ENCODE results near the gene NCF2. TPM values are rescaled to one million over a fixed set of nuclear protein-coding genes. Genes with fewer than 3 reads are reported as not detected.
A peak's percentile ranks its signal among the peaks of the same experiment; 100 is the strongest.

The NCF2 gene
- polyA plus RNA-seq (2013): 5.5 TPM

GRCh38 chr1:183590244-183591191, at the start of gene NCF2:
Gene NCF2 (minus strand): TSS chr1:183590459. CDS start chr1:183590329, 130 bp downstream.
- no peaks in the 10 kb centered on the region for H3K9me3 ChIP-seq (ENCODE audit: control extremely low read depth in 1 of 5, control insufficient read depth in 4 of 5, insufficient read depth in 2 of 5, low read depth in 1 of 5, low read length in 4 of 5)
- H3K4me1 ChIP-seq (ENCODE audit: control extremely low read depth in 1 of 4, control insufficient read depth in 4 of 4, insufficient read depth in 4 of 4, low read length in 3 of 4): peaks cover 3 to 58% (median 12%) of the 10 kb centered on the region in 4 experiments
- CTCF ChIA-PET: interaction anchor here (1.5 to 1.7 kb wide), 2 partner anchors 10 to 13 kb away, joined by 5 read pairs; no protein-coding TSS in a partner anchor
- peak within 1 kb of the TSS in 4 of 7 experiments; percentile 25 to 58 (median 34) for H3K4me3 ChIP-seq (ENCODE audit: control insufficient read depth in 1 of 7, extremely low read depth in 1 of 7, insufficient read depth in 4 of 7, low read depth in 2 of 7, low read length in 6 of 7)
- H3K36me3 ChIP-seq (ENCODE audit: control insufficient read depth in 4 of 4, insufficient read depth in 4 of 4, low read length in 3 of 4): peaks cover 0 to 6% (median 0%) of the 10 kb centered on the region in 4 experiments
- peak within 1 kb of the TSS in 1 of 2 experiments; percentile 17 for H3K27ac ChIP-seq (ENCODE audit: insufficient read depth in 1 of 2, low read depth in 1 of 2, low read length in 2 of 2, poor library complexity in 1 of 2, severe bottlenecking in 2 of 2)
- H3K27me3 ChIP-seq (replicated peaks in 2 of 5; ENCODE audit: control insufficient read depth in 4 of 5, insufficient read depth in 5 of 5, low read length in 4 of 5): no peaks in the 10 kb centered on the region
- POLR2A ChIA-PET: interaction anchor here (0.6 kb wide), 1 partner anchor 44 kb away, joined by 3 read pairs; no protein-coding TSS in a partner anchor
- 95% methylated on average over 5 of the region's 6 CpGs for WGBS (ENCODE audit: insufficient coverage)
- DNase-seq: peak; percentile 80 to 97 (median 95)

- H3K27ac ChIP-seq (ENCODE audit: insufficient read depth in 1 of 2, low read depth in 1 of 2, low read length in 2 of 2, poor library complexity in 1 of 2, severe bottlenecking in 2 of 2): no peak overlapping the region
- ChIA-PET POLR2A (no interaction called here), CTCF (no interaction called here)
- no peaks in the 10 kb centered on the region for H3K9me3 ChIP-seq (ENCODE audit: control extremely low read depth in 1 of 5, control insufficient read depth in 4 of 5, insufficient read depth in 2 of 5, low read depth in 1 of 5, low read length in 4 of 5)
- peaks cover 10 to 15% (median 14%) of the 10 kb centered on the region in 4 experiments for H3K4me1 ChIP-seq (ENCODE audit: control extremely low read depth in 1 of 4, control insufficient read depth in 4 of 4, insufficient read depth in 4 of 4, low read length in 3 of 4)
- no peak for DNase-seq
- H3K4me3 ChIP-seq (ENCODE audit: control insufficient read depth in 1 of 7, extremely low read depth in 1 of 7, insufficient read depth in 4 of 7, low read depth in 2 of 7, low read length in 6 of 7): no peak overlapping the region
- H3K27me3 ChIP-seq (replicated peaks in 2 of 5; ENCODE audit: control insufficient read depth in 4 of 5, insufficient read depth in 5 of 5, low read length in 4 of 5): peaks cover 0 to 2% (median 0%) of the 10 kb centered on the region in 5 experiments
- 89% methylated on average over 3 of the region's 7 CpGs for WGBS (ENCODE audit: insufficient coverage)
- H3K36me3 ChIP-seq (ENCODE audit: control insufficient read depth in 4 of 4, insufficient read depth in 4 of 4, low read length in 3 of 4): no peaks in the 10 kb centered on the region
These were observed 48.6 kb upstream of the NCF2 start for GRCh38 chr1:183638649-183639387.

- H3K27me3 ChIP-seq (replicated peaks in 2 of 5; ENCODE audit: control insufficient read depth in 4 of 5, insufficient read depth in 5 of 5, low read length in 4 of 5): peaks cover 0 to 2% (median 0%) of the 10 kb centered on the region in 5 experiments
- H3K4me1 ChIP-seq (ENCODE audit: control extremely low read depth in 1 of 4, control insufficient read depth in 4 of 4, insufficient read depth in 4 of 4, low read length in 3 of 4): peaks cover 23 to 35% (median 30%) of the 10 kb centered on the region in 4 experiments
- H3K27ac ChIP-seq (ENCODE audit: insufficient read depth in 1 of 2, low read depth in 1 of 2, low read length in 2 of 2, poor library complexity in 1 of 2, severe bottlenecking in 2 of 2): no peak overlapping the region
- H3K4me3 ChIP-seq (ENCODE audit: control insufficient read depth in 1 of 7, extremely low read depth in 1 of 7, insufficient read depth in 4 of 7, low read depth in 2 of 7, low read length in 6 of 7): no peak overlapping the region
- ChIA-PET POLR2A (no interaction called here), CTCF (interaction anchor here (0.7 kb wide), 1 partner anchor 13 kb away, joined by 3 read pairs; no protein-coding TSS in a partner anchor)
- WGBS (ENCODE audit: insufficient coverage): 89% methylated on average over 4 of the region's 5 CpGs
- no peak for DNase-seq
- H3K36me3 ChIP-seq (ENCODE audit: control insufficient read depth in 4 of 4, insufficient read depth in 4 of 4, low read length in 3 of 4): peaks cover 0 to 5% (median 1%) of the 10 kb centered on the region in 4 experiments
- no peaks in the 10 kb centered on the region for H3K9me3 ChIP-seq (ENCODE audit: control extremely low read depth in 1 of 5, control insufficient read depth in 4 of 5, insufficient read depth in 2 of 5, low read depth in 1 of 5, low read length in 4 of 5)
These were observed 46.5 kb upstream of the NCF2 start for GRCh38 chr1:183636783-183637182.

GRCh38 chr1:183636334-183636682, 46.0 kb upstream of the NCF2 start:
- WGBS (ENCODE audit: insufficient coverage): 7% methylated on average over 15 of the region's 15 CpGs
- Histone ChIP-seq H3K9me3 (ENCODE audit: control extremely low read depth in 1 of 5, control insufficient read depth in 4 of 5, insufficient read depth in 2 of 5, low read depth in 1 of 5, low read length in 4 of 5) (no peaks in the 10 kb centered on the region), H3K36me3 (ENCODE audit: control insufficient read depth in 4 of 4, insufficient read depth in 4 of 4, low read length in 3 of 4) (peaks cover 0 to 5% (median 1%) of the 10 kb centered on the region in 4 experiments), H3K4me3 (ENCODE audit: control insufficient read depth in 1 of 7, extremely low read depth in 1 of 7, insufficient read depth in 4 of 7, low read depth in 2 of 7, low read length in 6 of 7) (peak overlapping the region; percentile 86 to 98 (median 90)), H3K27me3 (replicated peaks in 2 of 5; ENCODE audit: control insufficient read depth in 4 of 5, insufficient read depth in 5 of 5, low read length in 4 of 5) (peaks cover 0 to 2% (median 0%) of the 10 kb centered on the region in 5 experiments), H3K27ac (ENCODE audit: insufficient read depth in 1 of 2, low read depth in 1 of 2, low read length in 2 of 2, poor library complexity in 1 of 2, severe bottlenecking in 2 of 2) (no peak overlapping the region), H3K4me1 (ENCODE audit: control extremely low read depth in 1 of 4, control insufficient read depth in 4 of 4, insufficient read depth in 4 of 4, low read length in 3 of 4) (peaks cover 23 to 37% (median 31%) of the 10 kb centered on the region in 4 experiments)
- DNase-seq: no peak
- ChIA-PET CTCF (no interaction called here), POLR2A (no interaction called here)

- H3K9me3 ChIP-seq (ENCODE audit: control extremely low read depth in 1 of 5, control insufficient read depth in 4 of 5, insufficient read depth in 2 of 5, low read depth in 1 of 5, low read length in 4 of 5): no peaks in the 10 kb centered on the region
- under 1% methylated on average over 44 of the region's 65 CpGs for WGBS (ENCODE audit: insufficient coverage)
- CTCF ChIA-PET: no interaction called here
- POLR2A ChIA-PET: interaction anchor here (0.7 kb wide), 1 partner anchor 1353 kb away, joined by 3 read pairs; no protein-coding TSS in a partner anchor
- H3K4me3 ChIP-seq (ENCODE audit: control insufficient read depth in 1 of 7, extremely low read depth in 1 of 7, insufficient read depth in 4 of 7, low read depth in 2 of 7, low read length in 6 of 7): peak within 1 kb of the TSS; percentile 86 to 98 (median 90)
- peaks cover under 1 to 8% (median 3%) of the 10 kb centered on the region in 4 experiments for H3K36me3 ChIP-seq (ENCODE audit: control insufficient read depth in 4 of 4, insufficient read depth in 4 of 4, low read length in 3 of 4)
- peaks cover 25 to 37% (median 31%) of the 10 kb centered on the region in 4 experiments for H3K4me1 ChIP-seq (ENCODE audit: control extremely low read depth in 1 of 4, control insufficient read depth in 4 of 4, insufficient read depth in 4 of 4, low read length in 3 of 4)
- H3K27me3 ChIP-seq (replicated peaks in 2 of 5; ENCODE audit: control insufficient read depth in 4 of 5, insufficient read depth in 5 of 5, low read length in 4 of 5): peaks cover 0 to 2% (median 0%) of the 10 kb centered on the region in 5 experiments
- H3K27ac ChIP-seq (ENCODE audit: insufficient read depth in 1 of 2, low read depth in 1 of 2, low read length in 2 of 2, poor library complexity in 1 of 2, severe bottlenecking in 2 of 2): peak within 1 kb of the TSS; percentile 46 to 83
- DNase-seq: peak; percentile 97 to 98 (median 98)
These were observed 45.5 kb upstream of the NCF2 start, which contains the start of gene ARPC5 for GRCh38 chr1:183635606-183636333. Gene ARPC5 (minus strand): TSS chr1:183635783. CDS start chr1:183635659, 124 bp downstream.

GRCh38 chr1:183635099-183635605, 44.9 kb upstream of the NCF2 start:
- ChIA-PET CTCF (no interaction called here), POLR2A (interaction anchor here (0.7 kb wide), 1 partner anchor 1352 kb away, joined by 3 read pairs; no protein-coding TSS in a partner anchor)
- Histone ChIP-seq H3K36me3 (ENCODE audit: control insufficient read depth in 4 of 4, insufficient read depth in 4 of 4, low read length in 3 of 4) (peaks cover 4 to 13% (median 8%) of the 10 kb centered on the region in 4 experiments), H3K4me1 (ENCODE audit: control extremely low read depth in 1 of 4, control insufficient read depth in 4 of 4, insufficient read depth in 4 of 4, low read length in 3 of 4) (peaks cover 25 to 40% (median 31%) of the 10 kb centered on the region in 4 experiments), H3K27ac (ENCODE audit: insufficient read depth in 1 of 2, low read depth in 1 of 2, low read length in 2 of 2, poor library complexity in 1 of 2, severe bottlenecking in 2 of 2) (peak overlapping the region; percentile 46 to 83), H3K9me3 (ENCODE audit: control extremely low read depth in 1 of 5, control insufficient read depth in 4 of 5, insufficient read depth in 2 of 5, low read depth in 1 of 5, low read length in 4 of 5) (no peaks in the 10 kb centered on the region), H3K27me3 (replicated peaks in 2 of 5; ENCODE audit: control insufficient read depth in 4 of 5, insufficient read depth in 5 of 5, low read length in 4 of 5) (peaks cover 0 to 2% (median 0%) of the 10 kb centered on the region in 5 experiments), H3K4me3 (ENCODE audit: control insufficient read depth in 1 of 7, extremely low read depth in 1 of 7, insufficient read depth in 4 of 7, low read depth in 2 of 7, low read length in 6 of 7) (peak overlapping the region; percentile 86 to 98 (median 90))
- WGBS (ENCODE audit: insufficient coverage): 0% methylated on average over 36 of the region's 42 CpGs
- DNase-seq: no peak
